NCI-H1092 (cell line): ENCODE results near the gene GATAD2B.
A peak's percentile ranks its signal among the peaks of the same experiment; 100 is the strongest.
"Not testable (repeated sequence)": the region's sequence is repeated elsewhere in the genome, so short reads cannot be mapped to it uniquely, and the experiment has no call there.

Source experiments
- DNase-seq: peaks from one replicate; lab custom pipeline; 2025; lab: John Stamatoyannopoulos, UW

GATAD2B gene

DNA sequence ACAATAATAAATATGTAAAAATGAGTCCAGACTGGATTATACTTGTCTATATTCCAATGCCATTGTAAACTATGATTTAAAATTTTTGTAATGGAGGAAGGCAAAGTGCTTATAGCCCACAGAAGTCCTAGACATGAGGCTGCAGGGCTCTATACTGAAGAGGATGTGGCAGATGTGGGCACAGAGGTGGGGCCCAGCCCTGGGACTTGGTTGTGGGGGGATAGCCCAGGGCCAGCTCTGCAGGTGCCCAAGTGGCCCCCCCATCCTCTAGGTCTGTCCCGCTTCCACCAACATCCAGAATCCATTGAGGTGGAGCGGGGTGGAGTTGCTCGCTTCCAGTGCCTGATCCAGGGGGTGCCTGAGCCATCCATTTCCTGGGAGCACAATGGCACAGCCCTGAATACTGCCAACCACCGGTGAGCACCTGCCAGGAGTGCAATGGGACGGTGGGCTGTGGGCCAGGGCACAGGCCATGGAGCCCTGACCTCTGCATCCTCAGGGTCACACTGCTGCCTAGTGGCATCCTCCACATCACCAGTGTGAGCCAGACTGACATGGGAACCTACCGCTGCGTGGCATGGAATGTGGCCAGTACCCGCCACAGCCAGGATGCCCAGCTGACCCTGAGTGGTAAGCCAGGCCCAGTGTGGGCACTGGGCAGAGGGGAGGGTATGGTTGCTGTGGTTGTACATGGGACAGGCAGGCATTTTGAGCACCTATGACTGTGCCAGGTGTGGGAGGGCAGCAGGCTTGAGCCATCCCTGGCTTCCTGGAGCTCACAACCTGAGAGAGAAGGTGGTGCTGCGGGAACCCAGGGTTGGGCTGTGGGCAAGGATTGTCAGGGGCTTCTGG lies 126.6 kb downstream of the GATAD2B start:
- DNase-seq: no peak

- DNase-seq: no peak
These were observed 127.4 kb downstream of the GATAD2B start for GRCh38 chr1:153795330-153795837.

- no peak for DNase-seq
These were observed 128.0 kb downstream of the GATAD2B start for GRCh38 chr1:153794624-153795329.

GRCh38 chr1:153793973-153794615 lies 128.7 kb downstream of the GATAD2B start:
- no peak for DNase-seq

- no peak for DNase-seq
These were observed 129.4 kb downstream of the GATAD2B start for GRCh38 chr1:153793261-153793972.

DNA sequence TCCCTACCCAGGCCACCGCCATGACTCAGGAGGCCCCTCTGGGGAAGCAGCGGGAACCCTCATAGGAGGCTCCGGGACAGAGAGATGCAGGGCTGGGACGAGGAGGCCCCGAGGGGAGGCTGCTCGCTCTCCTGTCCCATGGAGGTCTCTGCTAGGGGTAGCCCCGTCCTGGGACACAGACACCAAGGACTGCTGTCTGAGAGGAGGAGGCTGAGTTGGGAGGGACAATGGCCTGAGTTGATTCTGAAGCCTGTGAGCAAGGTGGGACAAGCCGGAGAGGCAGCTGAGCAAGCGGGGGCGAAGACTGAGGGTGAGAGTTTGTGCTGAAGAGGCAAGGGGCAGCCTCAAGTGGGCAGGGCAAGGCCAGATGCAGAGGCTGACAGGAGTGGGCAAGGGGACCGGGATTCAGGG lies 130.1 kb downstream of the GATAD2B start:
- DNase-seq: no peak

- DNase-seq: no peak
These were observed 131.0 kb downstream of the GATAD2B start for GRCh38 chr1:153791648-153792253.

GRCh38 chr1:153790966-153791647 lies 131.7 kb downstream of the GATAD2B start:
- DNase-seq: no peak

DNA sequence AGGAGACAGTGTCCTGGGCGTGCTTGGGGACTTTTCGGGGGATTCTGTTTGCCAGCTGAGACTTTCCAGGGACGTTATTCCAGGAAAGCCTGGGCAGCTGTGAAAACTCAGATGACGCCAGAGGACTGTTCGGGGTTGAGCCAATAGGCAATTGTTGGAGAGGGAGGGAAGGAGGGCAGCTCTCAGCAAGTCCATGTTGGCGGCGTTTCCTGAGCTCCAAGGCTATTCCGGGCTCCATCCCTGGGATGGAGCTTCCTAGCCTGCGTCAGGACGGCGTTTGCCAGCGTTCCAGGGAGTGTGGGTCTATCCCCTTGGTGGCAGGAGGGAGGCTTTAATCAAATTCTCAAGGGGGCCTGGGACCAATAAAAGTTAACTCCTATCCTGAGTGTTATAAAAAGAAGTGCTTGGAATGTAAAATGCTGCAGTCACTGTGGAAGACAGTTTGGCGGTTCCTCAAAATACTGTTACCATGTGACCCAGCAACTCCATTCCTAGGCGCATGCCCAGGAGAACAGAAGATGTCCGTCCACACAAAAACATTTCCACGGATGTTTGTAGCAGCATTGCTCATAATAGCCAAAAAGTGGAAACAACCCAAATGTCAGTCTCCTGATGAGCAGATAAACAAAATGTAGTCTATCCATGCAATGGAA lies 132.3 kb downstream of the GATAD2B start:
- DNase-seq: no peak

- no peak for DNase-seq
These were observed 133.2 kb downstream of the GATAD2B start for GRCh38 chr1:153789478-153790034.

DNA sequence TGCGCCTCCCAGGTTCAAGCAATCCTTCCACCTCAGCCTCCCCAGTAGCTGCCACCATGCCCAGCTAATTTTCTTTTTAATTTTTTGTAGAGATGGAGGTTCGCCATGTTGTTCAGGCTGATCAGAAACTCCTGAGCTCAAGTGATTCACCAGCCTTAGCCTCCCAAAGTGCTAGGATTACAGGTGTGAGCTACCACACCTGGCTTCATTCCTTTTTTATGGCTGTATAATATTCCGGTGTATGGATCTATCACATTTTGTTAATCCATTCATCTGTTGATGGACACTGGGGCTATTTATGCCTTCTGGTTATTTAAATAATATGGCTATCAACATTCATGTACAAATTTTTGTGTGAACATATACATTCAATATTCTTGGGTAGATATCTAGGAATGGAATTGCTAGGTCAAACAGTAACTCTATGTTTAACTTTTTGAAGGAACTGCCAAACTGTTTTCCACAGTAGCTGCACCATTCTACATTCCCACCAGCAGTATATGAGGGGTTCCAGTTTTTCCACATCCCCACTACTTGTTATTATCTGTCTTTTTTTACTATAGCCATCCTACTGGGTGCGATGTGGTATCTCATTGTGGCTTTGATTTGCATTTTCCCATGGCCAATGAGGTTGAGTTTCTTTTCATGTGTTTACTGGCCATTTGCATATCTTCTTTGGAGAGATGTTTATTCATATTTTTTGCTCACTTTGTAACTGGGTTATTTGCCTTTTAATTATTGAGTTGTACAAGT lies 136.6 kb downstream of the GATAD2B start:
- no peak for DNase-seq

GRCh38 chr1:153783233-153784190 lies 139.3 kb downstream of the GATAD2B start:
- DNase-seq: peak; percentile 91

GRCh38 chr1:153782648-153783047 lies 140.1 kb downstream of the GATAD2B start:
- not testable (repeated sequence) for DNase-seq

GRCh38 chr1:153780551-153780950 lies 142.2 kb downstream of the GATAD2B start:
- DNase-seq: no peak

DNA sequence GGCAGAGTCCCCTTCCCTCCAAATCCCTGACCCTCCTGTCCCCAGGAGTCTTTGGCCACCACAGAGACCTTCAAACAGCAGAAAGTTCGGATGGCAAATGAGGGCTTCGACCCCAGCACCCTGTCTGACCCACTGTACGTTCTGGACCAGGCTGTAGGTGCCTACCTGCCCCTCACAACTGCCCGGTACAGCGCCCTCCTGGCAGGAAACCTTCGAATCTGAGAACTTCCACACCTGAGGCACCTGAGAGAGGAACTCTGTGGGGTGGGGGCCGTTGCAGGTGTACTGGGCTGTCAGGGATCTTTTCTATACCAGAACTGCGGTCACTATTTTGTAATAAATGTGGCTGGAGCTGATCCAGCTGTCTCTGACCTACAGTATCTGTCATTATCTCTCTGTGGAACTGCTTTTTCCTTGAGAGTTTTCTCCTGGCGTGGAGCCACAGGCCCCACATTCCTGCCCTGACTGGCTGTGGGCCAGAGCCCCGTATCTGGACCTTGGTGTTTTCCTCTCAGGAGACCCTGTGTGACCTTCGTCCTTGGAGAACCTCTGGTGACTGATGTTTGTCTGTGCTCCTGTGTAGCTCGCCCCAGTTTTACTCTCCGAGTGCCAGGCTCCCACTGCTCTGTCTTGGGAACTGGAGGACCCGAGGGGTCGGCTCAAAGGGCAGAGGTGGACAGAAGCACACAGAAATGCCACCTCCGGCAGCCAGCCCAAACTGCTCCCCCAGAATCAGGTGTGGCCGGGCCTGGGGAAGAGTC lies 142.8 kb downstream of the GATAD2B start:
- no peak for DNase-seq

- no peak for DNase-seq
These were observed 143.8 kb downstream of the GATAD2B start for GRCh38 chr1:153778824-153779519.
